HUDEP-2 (cell line): ENCODE data around the gene KLF16.

ENCODE experiments used
- DNase-seq, 76 experiments: peaks; one replicate each; lab custom pipeline; 2025; ENCODE audit not compliant: unreplicated experiment in 76 of 76; lab: John Stamatoyannopoulos, UW

The KLF16 gene

GRCh38 chr19:1856698-1857603 lies 6.4 kb downstream of the KLF16 start:
- peak in 63 of 76 experiments; percentile 31 to 91 (median 74) for DNase-seq

GRCh38 chr19:1856345-1856697 lies 7.1 kb downstream of the KLF16 start:
- peak in 2 of 76 experiments; percentile 48 to 68 for DNase-seq

GRCh38 chr19:1855828-1856255 lies 7.5 kb downstream of the KLF16 start:
- DNase-seq, result peak in 44 of 76 experiments; percentile 28 to 90 (median 57)

- DNase-seq, result peak in 75 of 76 experiments; percentile 73 to 100 (median 98)
Observed at GRCh38 chr19:1855040-1855827, 8.1 kb downstream of the KLF16 start.

GRCh38 chr19:1854542-1855039 lies 8.8 kb downstream of the KLF16 start:
- DNase-seq, result peak in 71 of 76 experiments; percentile 67 to 98 (median 93)

GRCh38 chr19:1854039-1854541 lies 9.3 kb downstream of the KLF16 start:
- DNase-seq, result peak in 4 of 76 experiments; percentile 27 to 97 (median 56)

- peak in 72 of 76 experiments; percentile 53 to 98 (median 92) for DNase-seq
Observed at GRCh38 chr19:1853295-1854038, 9.9 kb downstream of the KLF16 start.

GRCh38 chr19:1852581-1853128 lies 10.7 kb downstream of the KLF16 start:
- DNase-seq, result peak in 9 of 76 experiments; percentile 42 to 75 (median 61)

GRCh38 chr19:1851654-1852580 lies 11.5 kb downstream of the KLF16 start:
- peak in 54 of 76 experiments; percentile 23 to 80 (median 58) for DNase-seq

- DNase-seq, result peak in 3 of 76 experiments; percentile 19 to 34 (median 19)
Observed at GRCh38 chr19:1850809-1851653, 12.3 kb downstream of the KLF16 start.

GRCh38 chr19:1849886-1850398 lies 13.4 kb downstream of the KLF16 start:
- DNase-seq, result no peak

GRCh38 chr19:1849132-1849474 lies 14.3 kb downstream of the KLF16 start:
- no peak for DNase-seq

- peak in 73 of 76 experiments; percentile 70 to 99 (median 96) for DNase-seq
Observed at GRCh38 chr19:1848399-1849131, 14.8 kb downstream of the KLF16 start, which contains the start of gene REXO1. Gene REXO1, minus strand, starts transcription at chr19:1848483. Its CDS starts 125 bp downstream, at chr19:1848358.

GRCh38 chr19:1847684-1848398 lies 15.5 kb downstream of the KLF16 start:
- DNase-seq, result peak in 59 of 76 experiments; percentile 29 to 83 (median 66)

- DNase-seq, result no peak
Observed at GRCh38 chr19:1847348-1847683, 16.1 kb downstream of the KLF16 start.

- DNase-seq, result no peak
Observed at GRCh38 chr19:1846517-1847204, 16.7 kb downstream of the KLF16 start.
